Loucy (cell line): ENCODE results near the gene OPRM1.
"Not testable (repeated sequence)": the region's sequence is repeated elsewhere in the genome, so short reads cannot be mapped to it uniquely, and the experiment has no call there.

Experiments
- H2AFZ ChIP-seq: fragments of 200-600 bp; sonication (generic); 2 replicates; pipeline ENCODE4 v1.6.0; 2016; ENCODE audit warnings: antibody characterized with exemption, mild to moderate bottlenecking, low read length, moderate library complexity
- H3F3A ChIP-seq: fragments of 200-600 bp; 2 replicates; pipeline ENCODE4 v1.6.0; 2016; ENCODE audit warnings: antibody characterized with exemption, low read depth, mild to moderate bottlenecking
- H3K27me3 ChIP-seq: fragments of 200-600 bp; sonication (generic); 2 replicates; pipeline ENCODE4 v1.6.1; 2014; ENCODE audit warnings: low read length, mild to moderate bottlenecking; ENCODE audit not compliant: insufficient read depth, poor library complexity, severe bottlenecking
- H3K36me3 ChIP-seq: fragments of 200-600 bp; sonication (generic); 2 replicates; pipeline ENCODE4 v1.6.1; 2016; ENCODE audit warnings: low read length; ENCODE audit not compliant: insufficient read depth
- H3K4me1 ChIP-seq: fragments of 200-600 bp; sonication (generic); 2 replicates; pipeline ENCODE4 v1.5.1; 2014; ENCODE audit warnings: low read length, mild to moderate bottlenecking; ENCODE audit not compliant: insufficient read depth, poor library complexity, severe bottlenecking
- H3K4me2 ChIP-seq: fragments of 200-600 bp; sonication (generic); 2 replicates; pipeline ENCODE4 v1.6.0; 2014; ENCODE audit warnings: antibody characterized with exemption, low read length, low read depth, mild to moderate bottlenecking; ENCODE audit not compliant: poor library complexity, severe bottlenecking
- H3K4me3 ChIP-seq: fragments of 200-600 bp; sonication (generic); 2 replicates; pipeline ENCODE4 v1.5.1; 2014; ENCODE audit warnings: low read length, mild to moderate bottlenecking, mixed read lengths; ENCODE audit not compliant: poor library complexity, severe bottlenecking
- H3K79me2 ChIP-seq: fragments of 200-600 bp; sonication (generic); 2 replicates; pipeline ENCODE4 v1.6.1; 2014; ENCODE audit warnings: low read length; ENCODE audit not compliant: insufficient read depth
- H3K9ac ChIP-seq: fragments of 200-600 bp; sonication (generic); 2 replicates; pipeline ENCODE4 v1.6.0; 2014; ENCODE audit warnings: mild to moderate bottlenecking, low read depth, low read length, moderate library complexity; ENCODE audit not compliant: poor library complexity, severe bottlenecking
- H3K9me2 ChIP-seq: fragments of 200-600 bp; sonication (generic); replicated peaks from 2 replicates; pipeline ENCODE4 v1.6.1; 2016; ENCODE audit warnings: low read depth, low read length, mixed read lengths
- H3K9me3 ChIP-seq: fragments of 200-600 bp; sonication (generic); 2 replicates; pipeline ENCODE4 v1.6.1; 2014; ENCODE audit warnings: mild to moderate bottlenecking, antibody characterized with exemption, low read length, low read depth; ENCODE audit not compliant: insufficient read depth
- H4K20me1 ChIP-seq: fragments of 200-600 bp; sonication (generic); 2 replicates; pipeline ENCODE4 v1.6.0; 2014; ENCODE audit warnings: antibody characterized with exemption, low read length, mild to moderate bottlenecking; ENCODE audit not compliant: insufficient read depth, poor library complexity, severe bottlenecking
- CTCF ChIP-seq: fragments of 200-600 bp; sonication (generic); conservative IDR thresholded peaks from 2 replicates; pipeline ENCODE4 v1.5.1; 2014; ENCODE audit warnings: mild to moderate bottlenecking, antibody characterized with exemption, low read length
- EZH2phosphoT487 ChIP-seq: fragments of 200-600 bp; IDR thresholded peaks from 2 replicates; pipeline ENCODE4 v1.6.1; 2018; ENCODE audit warnings: antibody characterized with exemption, mild to moderate bottlenecking, moderate library complexity, borderline replicate concordance

OPRM1 gene

GRCh38 chr6:154167126-154167525 lies 128.1 kb downstream of the OPRM1 start:
- TF ChIP-seq CTCF (no peak), EZH2phosphoT487 (no peak)
- no peak overlapping the region for H3K9ac ChIP-seq
- no peaks in the 10 kb centered on the region for H3K9me3 ChIP-seq

GRCh38 chr6:154169193-154169847 lies 130.3 kb downstream of the OPRM1 start:
- H3K9me2 ChIP-seq: no peaks in the 10 kb centered on the region
- no peaks in the 10 kb centered on the region for H3K79me2 ChIP-seq
- no peak for TF ChIP-seq EZH2phosphoT487
- H3K9ac ChIP-seq: no peak overlapping the region
- no peaks in the 10 kb centered on the region for H3K27me3 ChIP-seq
- H3K4me3 ChIP-seq: no peak overlapping the region
- no peak overlapping the region for H3K4me2 ChIP-seq
- no peaks in the 10 kb centered on the region for H4K20me1 ChIP-seq
- no peaks in the 10 kb centered on the region for H3F3A ChIP-seq
- no peak overlapping the region for H2AFZ ChIP-seq
- peaks cover 9% of the 10 kb centered on the region for H3K4me1 ChIP-seq
- H3K36me3 ChIP-seq: no peaks in the 10 kb centered on the region
- no peaks in the 10 kb centered on the region for H3K9me3 ChIP-seq

More at GRCh38 chr6:154167126-154167525, 128.1 kb downstream of the OPRM1 start:
- no peak overlapping the region for H3K4me3 ChIP-seq
- no peak overlapping the region for H2AFZ ChIP-seq
- no peaks in the 10 kb centered on the region for H3K9me2 ChIP-seq
- H3K36me3 ChIP-seq: no peaks in the 10 kb centered on the region
- H3K79me2 ChIP-seq: no peaks in the 10 kb centered on the region
- H3F3A ChIP-seq: no peaks in the 10 kb centered on the region
- H3K27me3 ChIP-seq: no peaks in the 10 kb centered on the region
- no peak overlapping the region for H3K4me2 ChIP-seq
- no peaks in the 10 kb centered on the region for H4K20me1 ChIP-seq
- H3K4me1 ChIP-seq: peaks cover 9% of the 10 kb centered on the region

GRCh38 chr6:154170106-154170505 lies 131.1 kb downstream of the OPRM1 start:
- H3K9me3 ChIP-seq: no peaks in the 10 kb centered on the region
- no peaks in the 10 kb centered on the region for H3F3A ChIP-seq
- no peaks in the 10 kb centered on the region for H3K9me2 ChIP-seq
- H3K4me2 ChIP-seq: no peak overlapping the region
- H3K4me3 ChIP-seq: no peak overlapping the region
- H3K27me3 ChIP-seq: no peaks in the 10 kb centered on the region
- no peak for TF ChIP-seq EZH2phosphoT487
- TF ChIP-seq CTCF: no peak
- no peaks in the 10 kb centered on the region for H4K20me1 ChIP-seq
- no peaks in the 10 kb centered on the region for H3K79me2 ChIP-seq
- H3K9ac ChIP-seq: no peak overlapping the region
- H3K4me1 ChIP-seq: peaks cover 9% of the 10 kb centered on the region
- H3K36me3 ChIP-seq: no peaks in the 10 kb centered on the region
- no peak overlapping the region for H2AFZ ChIP-seq

- H3K27me3 ChIP-seq, H4K20me1 ChIP-seq, H3K4me2 ChIP-seq, H3K9me2 ChIP-seq, H3K4me1 ChIP-seq, H3F3A ChIP-seq, H3K9me3 ChIP-seq, H2AFZ ChIP-seq, H3K79me2 ChIP-seq, H3K9ac ChIP-seq, H3K36me3 ChIP-seq, H3K4me3 ChIP-seq: not testable (repeated sequence)
Observed at GRCh38 chr6:154172393-154172792, 133.4 kb downstream of the OPRM1 start.
